ENCODE results near the gene HCAR2.
"Not testable (repeated sequence)": the region's sequence is repeated elsewhere in the genome, so short reads cannot be mapped to it uniquely, and the experiment has no call there.

HCAR2 gene

GRCh38 chr12:122661938-122662337 is 41.2 kb downstream of the HCAR2 start:
- Histone ChIP-seq H3K27ac (ENCODE audit: low read depth, low read length) (no peak overlapping the region), H3K9me3 (ENCODE audit: control insufficient read depth, insufficient read depth, low read length) (no peaks in the 10 kb centered on the region), H3K4me1 (ENCODE audit: control insufficient read depth, insufficient read depth, low read length) (no peaks in the 10 kb centered on the region), H3K27me3 (ENCODE audit: control insufficient read depth, insufficient read depth, low read length) (no peaks in the 10 kb centered on the region), H3K4me3 (ENCODE audit: low read depth, low read length) (no peak overlapping the region), H3K9ac (ENCODE audit: low read depth, low read length) (no peak overlapping the region), H3K36me3 (ENCODE audit: control insufficient read depth, insufficient read depth, low read length) (no peaks in the 10 kb centered on the region)

GRCh38 chr12:122661246-122661645 is 41.9 kb downstream of the HCAR2 start:
- no peaks in the 10 kb centered on the region for H3K9me3 ChIP-seq (ENCODE audit: control insufficient read depth, insufficient read depth, low read length)
- H3K4me1 ChIP-seq (ENCODE audit: control insufficient read depth, insufficient read depth, low read length): no peaks in the 10 kb centered on the region
- no peaks in the 10 kb centered on the region for H3K36me3 ChIP-seq (ENCODE audit: control insufficient read depth, insufficient read depth, low read length)
- H3K27me3 ChIP-seq (ENCODE audit: control insufficient read depth, insufficient read depth, low read length): no peaks in the 10 kb centered on the region
- H3K9ac ChIP-seq (ENCODE audit: low read depth, low read length): no peak overlapping the region
- no peak overlapping the region for H3K4me3 ChIP-seq (ENCODE audit: low read depth, low read length)
- no peak overlapping the region for H3K27ac ChIP-seq (ENCODE audit: low read depth, low read length)

GRCh38 chr12:122659579-122659978 is 43.6 kb downstream of the HCAR2 start:
- Histone ChIP-seq H3K27ac (ENCODE audit: low read depth, low read length) (no peak overlapping the region), H3K4me1 (ENCODE audit: control insufficient read depth, insufficient read depth, low read length) (no peaks in the 10 kb centered on the region), H3K9me3 (ENCODE audit: control insufficient read depth, insufficient read depth, low read length) (no peaks in the 10 kb centered on the region), H3K27me3 (ENCODE audit: control insufficient read depth, insufficient read depth, low read length) (no peaks in the 10 kb centered on the region), H3K9ac (ENCODE audit: low read depth, low read length) (no peak overlapping the region), H3K36me3 (ENCODE audit: control insufficient read depth, insufficient read depth, low read length) (no peaks in the 10 kb centered on the region), H3K4me3 (ENCODE audit: low read depth, low read length) (no peak overlapping the region)

- H3K36me3 ChIP-seq (ENCODE audit: control insufficient read depth, insufficient read depth, low read length): no peaks in the 10 kb centered on the region
- H3K9ac ChIP-seq (ENCODE audit: low read depth, low read length): no peak overlapping the region
These were observed 46.9 kb downstream of the HCAR2 start for GRCh38 chr12:122656298-122656697.

GRCh38 chr12:122653291-122653690 is 49.9 kb downstream of the HCAR2 start:
- H3K27me3 ChIP-seq (ENCODE audit: control insufficient read depth, insufficient read depth, low read length); H3K9ac ChIP-seq (ENCODE audit: low read depth, low read length); H3K36me3 ChIP-seq (ENCODE audit: control insufficient read depth, insufficient read depth, low read length); H3K9me3 ChIP-seq (ENCODE audit: control insufficient read depth, insufficient read depth, low read length); H3K4me3 ChIP-seq (ENCODE audit: low read depth, low read length); H3K4me1 ChIP-seq (ENCODE audit: control insufficient read depth, insufficient read depth, low read length); H3K27ac ChIP-seq (ENCODE audit: low read depth, low read length): not testable (repeated sequence)

More at GRCh38 chr12:122656298-122656697, 46.9 kb downstream of the HCAR2 start:
- no peak overlapping the region for H3K4me3 ChIP-seq (ENCODE audit: low read depth, low read length)
- H3K27me3 ChIP-seq (ENCODE audit: control insufficient read depth, insufficient read depth, low read length): no peaks in the 10 kb centered on the region
- H3K4me1 ChIP-seq (ENCODE audit: control insufficient read depth, insufficient read depth, low read length): no peaks in the 10 kb centered on the region
- H3K27ac ChIP-seq (ENCODE audit: low read depth, low read length): no peak overlapping the region
- H3K9me3 ChIP-seq (ENCODE audit: control insufficient read depth, insufficient read depth, low read length): no peaks in the 10 kb centered on the region

GRCh38 chr12:122651520-122652224 is 51.5 kb downstream of the HCAR2 start:
- Histone ChIP-seq H3K9ac (ENCODE audit: low read depth, low read length) (no peak overlapping the region), H3K4me3 (ENCODE audit: low read depth, low read length) (no peak overlapping the region), H3K27ac (ENCODE audit: low read depth, low read length) (no peak overlapping the region), H3K36me3 (ENCODE audit: control insufficient read depth, insufficient read depth, low read length) (no peaks in the 10 kb centered on the region), H3K27me3 (ENCODE audit: control insufficient read depth, insufficient read depth, low read length) (no peaks in the 10 kb centered on the region), H3K4me1 (ENCODE audit: control insufficient read depth, insufficient read depth, low read length) (no peaks in the 10 kb centered on the region), H3K9me3 (ENCODE audit: control insufficient read depth, insufficient read depth, low read length) (no peaks in the 10 kb centered on the region)
